GM15510 (cell line): ENCODE measurements around the gene FAM168A.

Source experiments
- POLR2A ChIP-seq: IDR thresholded peaks from 3 replicates; pipeline ENCODE4 v1.6.1; 2011; ENCODE audit warnings: borderline replicate concordance; ENCODE audit not compliant: insufficient read length; ENCODE audit errors: extremely low read depth

FAM168A gene

DNA sequence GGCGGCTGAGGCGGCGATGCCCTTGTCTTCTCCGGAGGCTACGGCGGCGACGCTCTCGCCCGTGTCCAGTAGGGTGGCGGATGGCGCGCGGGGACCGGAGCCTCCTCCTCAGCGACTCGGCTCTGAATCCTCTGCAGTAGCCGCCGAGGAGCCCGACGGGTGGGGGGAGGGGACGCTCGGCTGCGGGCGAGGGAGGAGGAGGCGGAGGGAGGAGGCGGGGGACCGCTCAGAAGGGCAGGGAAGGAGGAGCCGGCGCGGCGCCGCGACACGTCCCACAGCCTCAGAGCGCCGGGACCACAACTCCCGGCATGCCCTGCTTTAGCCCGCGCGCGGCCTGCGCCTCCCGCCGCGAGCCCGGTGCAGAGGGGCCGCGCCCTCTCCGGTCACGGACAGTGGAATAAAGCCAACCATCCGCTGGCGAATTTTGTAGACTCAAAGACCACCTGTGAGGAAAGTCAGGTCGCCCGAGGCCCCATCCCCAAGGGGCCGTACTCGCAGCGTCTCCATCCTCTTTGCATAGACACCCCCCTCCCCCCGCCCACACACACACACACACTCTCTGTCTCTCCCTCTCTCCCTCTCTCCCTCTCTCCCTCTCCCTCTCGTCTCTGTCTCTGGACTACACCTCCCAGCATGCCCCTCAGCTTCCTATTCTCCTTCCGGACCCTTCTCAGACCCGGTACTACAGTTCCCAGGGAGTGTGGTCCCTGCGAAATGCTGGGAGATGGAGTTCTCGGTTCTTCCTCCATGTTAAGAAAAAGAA, at the start of gene FAM168A:
FAM168A (minus strand) TSS at position 157 of the 763 bp plus-strand sequence. CDS start 129,638 bp downstream, outside the sequence.
- TF ChIP-seq POLR2A: peak; percentile 66

- TF ChIP-seq POLR2A: no peak
Measured at GRCh38 chr11:73647459-73648100, 49.7 kb upstream of the FAM168A start.

GRCh38 chr11:73645972-73646631, 48.2 kb upstream of the FAM168A start, which contains the start of gene PLEKHB1:
PLEKHB1 (plus strand) TSS chr11:73646581; CDS start chr11:73646609, 28 bp downstream.
- no peak for TF ChIP-seq POLR2A

GRCh38 chr11:73645121-73645969, 47.4 kb upstream of the FAM168A start:
- no peak for TF ChIP-seq POLR2A

DNA sequence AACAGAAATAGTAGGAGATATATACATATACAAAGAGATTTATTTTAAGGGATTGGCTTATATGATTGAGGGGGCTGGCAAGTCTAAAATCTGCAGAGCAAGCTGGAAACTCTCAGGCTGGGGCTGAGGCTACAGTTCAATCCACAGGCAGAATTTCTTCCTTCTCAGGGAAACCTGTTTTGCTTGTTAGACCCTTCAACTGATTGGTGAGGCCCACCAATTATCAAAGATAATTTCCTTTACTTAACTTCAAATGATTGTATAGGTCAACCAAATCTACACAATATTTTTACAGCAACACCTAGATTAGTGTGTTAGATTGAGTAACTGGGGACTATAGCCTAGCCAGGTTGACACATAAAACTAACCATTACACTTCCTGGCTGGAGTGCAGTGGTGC, 43.8 kb upstream of the FAM168A start:
- TF ChIP-seq POLR2A: no peak

GRCh38 chr11:73640592-73640991, 42.7 kb upstream of the FAM168A start:
- no peak for TF ChIP-seq POLR2A

GRCh38 chr11:73637012-73637411, 39.1 kb upstream of the FAM168A start:
- no peak for TF ChIP-seq POLR2A

GRCh38 chr11:73636249-73636648, 38.3 kb upstream of the FAM168A start:
- TF ChIP-seq POLR2A: no peak

GRCh38 chr11:73635721-73636120, 37.8 kb upstream of the FAM168A start:
- TF ChIP-seq POLR2A: no peak

GRCh38 chr11:73633999-73634398, 36.1 kb upstream of the FAM168A start:
- TF ChIP-seq POLR2A: no peak

DNA sequence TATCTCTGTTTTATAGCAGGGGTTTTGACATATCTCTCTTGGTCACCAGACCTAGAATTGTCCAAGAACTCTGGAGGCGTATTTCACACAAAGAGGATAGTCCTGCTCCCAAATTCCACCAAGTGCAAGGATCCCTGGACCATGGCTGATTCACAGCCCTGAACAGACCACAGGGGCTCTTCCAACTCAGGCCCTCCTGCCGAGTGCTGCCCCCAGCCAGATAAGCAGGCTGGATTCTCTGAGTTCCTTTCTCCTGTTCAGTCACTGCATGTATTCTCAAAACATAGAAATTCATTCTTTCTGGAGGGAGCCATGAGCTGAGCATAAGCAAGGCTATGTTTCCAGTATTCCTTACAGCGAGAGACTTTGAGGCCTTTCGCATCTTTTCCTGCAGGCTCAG, 35.1 kb upstream of the FAM168A start:
- TF ChIP-seq POLR2A: no peak

- no peak for TF ChIP-seq POLR2A
Measured at GRCh38 chr11:73629907-73630306, 32.0 kb upstream of the FAM168A start.

- TF ChIP-seq POLR2A: no peak
Measured at GRCh38 chr11:73625696-73626318, 27.9 kb upstream of the FAM168A start.

- no peak for TF ChIP-seq POLR2A
Measured at GRCh38 chr11:73623686-73624085, 25.8 kb upstream of the FAM168A start.
